Pancreas (tissue), 10 donors: Measurements from ENCODE around the gene SAMD14. TPM values are rescaled to one million over a fixed set of nuclear protein-coding genes. Genes with fewer than 3 reads are reported as not detected.

Experiments used
- ATAC-seq, 4 donors: fragments of 200-7000 bp; cut with Tn5 transposase; one replicate each; pipeline versions ENCODE4 v1.8.0 to v1.9.1; 2020; ENCODE audit warnings: mild to moderate bottlenecking in 4 of 4, moderate library complexity in 4 of 4
- DNase-seq, 6 donors: peaks; one replicate each; pipeline ENCODE4 v3.0.0-alpha.2; 2020
- FAIRE-seq: peaks from 2 replicates; lab custom pipeline; 2012; peaks lifted over from hg19 to GRCh38; lab: Jason Lieb, UNC
- H3K27ac ChIP-seq, 4 donors: fragments of 200-600 bp; sonication (generic); 1 replicate in 3 of 4; 2 replicates in 1 of 4; pipeline versions ENCODE4 v1.5.0 to v1.8.0; 2020
- H3K27me3 ChIP-seq, 4 donors: fragments of 200-600 bp; one replicate each; pipeline ENCODE4 v1.8.0; 2021
- H3K36me3 ChIP-seq, 3 donors: fragments of 200-600 bp; sonication (generic) in 1 of 3; one replicate each; pipeline versions ENCODE4 v1.5.0 to v1.8.0; 2020 to 2021
- H3K4me1 ChIP-seq, 3 donors: fragments of 200-600 bp; one replicate each; pipeline ENCODE4 v1.8.0; 2021
- H3K4me3 ChIP-seq, 4 donors: fragments of 200-600 bp; sonication (generic) in 2 of 4; one replicate each; pipeline versions ENCODE4 v1.5.0 to v1.8.0; 2020 to 2021
- H3K9me3 ChIP-seq, 4 donors: fragments of 200-600 bp; one replicate each; pipeline ENCODE4 v1.8.0; 2021
- WGBS, 2 donors: extraction: QIAGEN DNeasy Blood & Tissue Kit; methylation state at CpG; one replicate each; pipeline ENCODE4 v1.1.7; 2013; 5-methylcytosine and 5-hydroxymethylcytosine counted together
- intact Hi-C, 3 donors: fragments of 100-400 bp; cut with DNase I; formaldehyde crosslinking; loops; one replicate each; pipeline versions ENCODE4 v1.11.1 to v1.14.2; 2022
- polyA plus RNA-seq, 2 donors: library from polyadenylated mRNA; stranded (reverse); fragments of 200-250 nt; gene quantifications; one replicate each; pipeline ENCODE4 v1.2.3, GENCODE V29; 2013
- total RNA-seq, 6 donors: library from RNA; stranded (reverse); fragmentation: NEBNext Ultra II Directional in 4 of 6; extraction: Animal tissue kit (Norgen Biotek cat#: 25700) in 4 of 6; gene quantifications; one replicate each; pipeline versions ENCODE4 v1.2.1 to v1.2.4, GENCODE V29; 2021 to 2023
- TF ChIP-seq, protein P1 (sequence below), 4 donors: fragments of 200-600 bp; sonication (generic) in 3 of 4; IDR thresholded peaks; one replicate each; pipeline versions ENCODE4 v1.5.0 to v1.8.0; 2021; ENCODE audit warnings: antibody characterized with exemption in 4 of 4
- donor health status: healthy with polysubstance abuse.
- donor health status: DM: no; HTN: no; CAD: no; lungs with moderate emphysema.
- donor health status: DM: no; HTN: no; CAD: no.
- donor health status: control.
- donor health status: control.
- donor health status: Bipolar disorder and iron deficiency.
- donor health status: DM: yes; HTN: yes; CAD: no.
- donor health status: DM: no; HTN: no; CAD: no.
- donor health status: DM: no; HTN: no; CAD: no.
- donor health status: DM: yes; HTN: yes; CAD: no.

Gene SAMD14
- total and polyA plus RNA-seq, 8 donors, result 0.09 to 1.3 (median 0.61) TPM

DNA sequence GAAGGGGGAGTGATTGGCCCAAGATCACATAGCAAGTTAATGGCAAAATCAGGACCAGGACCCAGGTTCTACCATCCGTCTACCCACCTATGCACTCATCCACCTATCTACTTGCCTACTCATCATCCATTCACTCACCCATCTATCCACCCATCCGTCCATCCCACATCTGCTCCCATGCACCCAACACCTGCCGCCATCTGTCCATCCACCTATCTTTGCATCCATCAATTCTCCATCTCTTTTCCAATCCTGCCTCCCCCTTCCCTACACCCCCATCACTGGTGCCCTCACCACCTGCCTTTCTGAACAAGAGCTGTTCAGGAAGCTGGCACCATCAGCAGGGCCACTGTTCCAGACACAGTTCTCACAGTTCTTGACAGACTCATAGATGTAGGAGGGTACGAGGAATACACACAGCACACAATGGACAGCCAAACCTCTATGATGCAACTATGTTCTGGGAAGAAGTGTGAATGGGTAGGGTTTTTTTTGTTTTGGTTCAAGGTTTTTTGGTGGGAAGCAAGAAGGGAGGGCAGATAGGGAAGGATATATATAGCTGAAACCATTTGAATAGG is 4.5 kb downstream of the SAMD14 start:
- 82 to 92% methylated on average over 4 of the region's 4 CpGs for WGBS, 2 donors
- Histone ChIP-seq H3K27ac (no peak overlapping the region), H3K27me3 (peaks cover 0 to 8% (median 0%) of the 10 kb centered on the region in 4 donors), H3K9me3 (no peaks in the 10 kb centered on the region), H3K36me3 (no peaks in the 10 kb centered on the region), H3K4me3 (no peak overlapping the region), H3K4me1 (peaks cover 0 to 3% (median 2%) of the 10 kb centered on the region in 3 donors)
- TF ChIP-seq, protein P1, sequence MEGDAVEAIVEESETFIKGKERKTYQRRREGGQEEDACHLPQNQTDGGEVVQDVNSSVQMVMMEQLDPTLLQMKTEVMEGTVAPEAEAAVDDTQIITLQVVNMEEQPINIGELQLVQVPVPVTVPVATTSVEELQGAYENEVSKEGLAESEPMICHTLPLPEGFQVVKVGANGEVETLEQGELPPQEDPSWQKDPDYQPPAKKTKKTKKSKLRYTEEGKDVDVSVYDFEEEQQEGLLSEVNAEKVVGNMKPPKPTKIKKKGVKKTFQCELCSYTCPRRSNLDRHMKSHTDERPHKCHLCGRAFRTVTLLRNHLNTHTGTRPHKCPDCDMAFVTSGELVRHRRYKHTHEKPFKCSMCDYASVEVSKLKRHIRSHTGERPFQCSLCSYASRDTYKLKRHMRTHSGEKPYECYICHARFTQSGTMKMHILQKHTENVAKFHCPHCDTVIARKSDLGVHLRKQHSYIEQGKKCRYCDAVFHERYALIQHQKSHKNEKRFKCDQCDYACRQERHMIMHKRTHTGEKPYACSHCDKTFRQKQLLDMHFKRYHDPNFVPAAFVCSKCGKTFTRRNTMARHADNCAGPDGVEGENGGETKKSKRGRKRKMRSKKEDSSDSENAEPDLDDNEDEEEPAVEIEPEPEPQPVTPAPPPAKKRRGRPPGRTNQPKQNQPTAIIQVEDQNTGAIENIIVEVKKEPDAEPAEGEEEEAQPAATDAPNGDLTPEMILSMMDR (IDR thresholded peaks at IDR 0.05), result no peak
- intact Hi-C loops, result no loop called here
- DNase-seq (no peak), ATAC-seq (no peak), FAIRE-seq (no peak)

DNA sequence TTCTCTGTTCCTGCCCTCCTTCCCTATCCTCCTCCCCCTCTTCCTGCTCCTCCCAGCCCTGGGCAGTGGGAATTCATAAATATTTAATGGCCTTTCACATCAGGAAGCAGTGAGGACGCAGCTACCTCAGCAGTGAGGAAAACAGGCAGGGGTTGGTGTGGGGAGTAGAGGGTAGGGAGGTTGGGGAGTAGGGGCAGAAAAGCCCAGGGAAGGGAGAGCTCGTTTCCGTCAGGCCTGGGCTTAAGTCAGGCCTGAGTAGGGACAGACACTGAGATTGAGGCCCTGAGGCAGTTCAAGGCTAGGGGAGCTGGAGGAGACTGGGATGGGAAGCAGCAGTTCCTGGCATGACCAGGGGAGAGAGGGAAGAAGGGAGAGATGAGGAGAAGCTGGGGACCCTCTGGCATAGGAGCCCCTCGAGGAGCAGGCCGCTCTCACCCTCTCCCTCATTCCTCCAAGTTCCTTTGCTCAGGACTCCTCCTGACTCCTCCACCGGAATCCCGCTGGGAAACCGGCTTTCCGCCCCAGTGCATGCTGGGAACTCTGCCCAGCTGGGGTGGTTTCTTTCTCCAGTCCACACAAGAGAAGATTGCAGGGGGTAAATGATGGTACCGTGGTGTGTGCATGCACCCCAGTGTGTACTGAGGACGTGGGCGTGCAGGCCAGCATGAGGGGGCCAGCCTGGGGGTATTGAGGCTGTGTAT is 6.2 kb downstream of the SAMD14 start:
- Histone ChIP-seq H3K27me3 (no peaks in the 10 kb centered on the region), H3K4me1 (no peaks in the 10 kb centered on the region), H3K27ac (no peak overlapping the region), H3K9me3 (no peaks in the 10 kb centered on the region), H3K36me3 (no peaks in the 10 kb centered on the region), H3K4me3 (no peak overlapping the region)
- no peak for FAIRE-seq
- TF ChIP-seq, protein P1 (IDR thresholded peaks at IDR 0.05), result no peak
- intact Hi-C loops, result no loop called here
- 49% methylated on average over 12 of the region's 12 CpGs for WGBS, 2 donors
- peak in 2 of 4 donors; percentile 50 to 54 for ATAC-seq
- no peak for DNase-seq

DNA sequence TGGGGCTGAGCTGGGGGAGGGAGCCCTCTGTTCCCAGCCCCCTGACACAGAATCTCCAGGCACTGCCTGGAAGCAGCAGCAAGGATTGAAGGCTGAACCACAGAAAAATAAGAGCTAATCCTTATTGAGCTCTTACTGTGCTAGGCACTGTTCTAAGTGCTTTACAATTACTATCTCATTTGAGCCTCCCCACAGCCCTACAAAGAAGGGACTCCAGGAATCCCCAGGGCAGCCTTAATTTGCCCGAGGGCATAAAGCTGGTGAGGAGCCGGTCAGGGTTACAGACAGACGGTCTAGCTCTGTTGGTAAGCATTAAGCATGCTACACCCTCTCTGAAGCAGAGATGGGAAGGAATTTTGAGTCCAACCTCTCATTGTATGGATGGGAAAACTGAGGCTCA is 7.0 kb downstream of the SAMD14 start:
- intact Hi-C loops, result no loop called here
- no peak for FAIRE-seq
- Histone ChIP-seq H3K4me3 (no peak overlapping the region), H3K9me3 (no peaks in the 10 kb centered on the region), H3K27ac (no peak overlapping the region), H3K4me1 (no peaks in the 10 kb centered on the region), H3K36me3 (no peaks in the 10 kb centered on the region), H3K27me3 (no peaks in the 10 kb centered on the region)
- no peak for DNase-seq
- no peak for ATAC-seq
- 83 to 87% methylated on average over 3 of the region's 3 CpGs for WGBS, 2 donors
- TF ChIP-seq, protein P1 (IDR thresholded peaks at IDR 0.05), result no peak

DNA sequence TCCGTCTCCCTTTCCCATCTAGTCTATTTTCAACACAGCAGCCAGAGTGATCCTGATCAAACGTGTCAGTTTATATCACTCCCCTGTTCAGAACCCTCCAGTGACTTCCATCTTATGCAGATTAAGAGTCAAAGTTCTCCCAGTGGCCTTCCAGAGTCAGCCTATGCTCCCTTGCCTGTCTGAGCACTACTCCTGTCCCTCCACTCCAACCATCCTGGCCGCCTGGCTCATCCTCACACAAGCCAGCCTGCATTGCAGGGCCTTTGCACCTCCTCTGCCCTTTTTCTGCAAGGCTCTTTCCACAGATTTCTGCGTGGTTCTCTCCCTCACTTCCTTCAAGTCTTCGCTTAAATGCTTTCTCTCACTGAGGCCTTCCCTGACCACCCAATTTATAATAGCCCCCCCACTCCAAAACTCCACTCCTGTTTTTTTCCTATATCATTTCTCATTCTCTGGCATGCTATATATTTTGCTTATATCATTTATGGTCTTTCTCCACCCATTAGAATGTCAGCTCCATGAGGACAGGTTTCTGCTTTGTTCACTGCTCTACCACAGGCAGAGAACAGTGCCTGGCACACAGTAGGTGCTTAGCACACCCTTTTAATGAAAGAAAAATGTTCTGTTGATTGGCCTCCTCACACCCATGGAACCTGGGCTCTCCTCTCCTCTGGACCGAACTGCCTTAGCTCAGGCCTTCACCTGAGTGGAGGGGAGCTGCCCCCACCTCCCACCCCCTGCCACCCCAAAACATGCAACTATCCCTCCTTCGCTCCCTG is 9.3 kb downstream of the SAMD14 start:
- Histone ChIP-seq H3K27ac (no peak overlapping the region), H3K9me3 (no peaks in the 10 kb centered on the region), H3K4me1 (peaks cover 0 to 6% (median 0%) of the 10 kb centered on the region in 3 donors), H3K4me3 (no peak overlapping the region), H3K36me3 (no peaks in the 10 kb centered on the region), H3K27me3 (no peaks in the 10 kb centered on the region)
- FAIRE-seq, result no peak
- TF ChIP-seq, protein P1 (IDR thresholded peaks at IDR 0.05), result no peak
- 85 to 93% methylated on average over 7 of the region's 7 CpGs for WGBS, 2 donors
- DNase-seq, result no peak
- ATAC-seq, result no peak
- intact Hi-C loops, result no loop called here
